ENCODE measurements around the gene RASEF.

Gene RASEF

GRCh38 chr9:83005963-83006362, 57.0 kb downstream of the RASEF start:
- no peak for DNase-seq
- Histone ChIP-seq H3K4me2 (ENCODE audit: insufficient read depth, low read length) (no peak overlapping the region), H2AFZ (ENCODE audit: low read depth, low read length) (no peak overlapping the region), H3K4me3 (ENCODE audit: low read depth in 1 of 2, low read length in 2 of 2) (no peak overlapping the region), H3K36me3 (ENCODE audit: insufficient read depth, low read length) (no peaks in the 10 kb centered on the region), H3K9me3 (ENCODE audit: insufficient read depth, low read length, severe bottlenecking) (no peaks in the 10 kb centered on the region), H3K9ac (ENCODE audit: low read depth, low read length) (no peak overlapping the region), H3K79me2 (ENCODE audit: insufficient read depth, low read length) (no peaks in the 10 kb centered on the region), H3K4me1 (ENCODE audit: insufficient read depth, low read length) (no peaks in the 10 kb centered on the region), H3K27ac (ENCODE audit: low read length) (no peak overlapping the region), H3K27me3 (ENCODE audit: insufficient read depth, low read length, poor library complexity) (no peaks in the 10 kb centered on the region), H4K20me1 (ENCODE audit: insufficient read depth, low read length) (no peaks in the 10 kb centered on the region)
- no peak for ATAC-seq (ENCODE audit: insufficient read depth, low read depth)
- no peak for TF ChIP-seq CTCF (IDR thresholded peaks at IDR 0.05; ENCODE audit: borderline replicate concordance, extremely low read depth, low read length, poor library complexity, severe bottlenecking)
- TF ChIP-seq EZH2 (IDR thresholded peaks at IDR 0.05; ENCODE audit: borderline replicate concordance, low read depth, low read length, severe bottlenecking): no peak

GRCh38 chr9:83005361-83005760, 57.6 kb downstream of the RASEF start:
- H3K4me1 ChIP-seq (ENCODE audit: insufficient read depth, low read length): no peaks in the 10 kb centered on the region
- H3K27me3 ChIP-seq (ENCODE audit: insufficient read depth, low read length, poor library complexity): no peaks in the 10 kb centered on the region
- H3K36me3 ChIP-seq (ENCODE audit: insufficient read depth, low read length): no peaks in the 10 kb centered on the region
- H4K20me1 ChIP-seq (ENCODE audit: insufficient read depth, low read length): no peaks in the 10 kb centered on the region
- ATAC-seq (ENCODE audit: insufficient read depth, low read depth) (no peak), DNase-seq (no peak)
- no peaks in the 10 kb centered on the region for H3K9me3 ChIP-seq (ENCODE audit: insufficient read depth, low read length, severe bottlenecking)
- no peak overlapping the region for H3K27ac ChIP-seq (ENCODE audit: low read length)
- H2AFZ ChIP-seq (ENCODE audit: low read depth, low read length): no peak overlapping the region
- TF ChIP-seq CTCF (IDR thresholded peaks at IDR 0.05; ENCODE audit: borderline replicate concordance, extremely low read depth, low read length, poor library complexity, severe bottlenecking): no peak
- no peak for TF ChIP-seq EZH2 (IDR thresholded peaks at IDR 0.05; ENCODE audit: borderline replicate concordance, low read depth, low read length, severe bottlenecking)
- H3K9ac ChIP-seq (ENCODE audit: low read depth, low read length): no peak overlapping the region
- no peak overlapping the region for H3K4me3 ChIP-seq (ENCODE audit: low read depth in 1 of 2, low read length in 2 of 2)
- no peak overlapping the region for H3K4me2 ChIP-seq (ENCODE audit: insufficient read depth, low read length)
- no peaks in the 10 kb centered on the region for H3K79me2 ChIP-seq (ENCODE audit: insufficient read depth, low read length)

GRCh38 chr9:83002329-83002728, 60.6 kb downstream of the RASEF start:
- Histone ChIP-seq H2AFZ (ENCODE audit: low read depth, low read length) (no peak overlapping the region), H3K9ac (ENCODE audit: low read depth, low read length) (no peak overlapping the region), H3K36me3 (ENCODE audit: insufficient read depth, low read length) (no peaks in the 10 kb centered on the region), H4K20me1 (ENCODE audit: insufficient read depth, low read length) (no peaks in the 10 kb centered on the region), H3K4me2 (ENCODE audit: insufficient read depth, low read length) (no peak overlapping the region), H3K4me3 (ENCODE audit: low read depth in 1 of 2, low read length in 2 of 2) (no peak overlapping the region), H3K9me3 (ENCODE audit: insufficient read depth, low read length, severe bottlenecking) (no peaks in the 10 kb centered on the region), H3K4me1 (ENCODE audit: insufficient read depth, low read length) (no peaks in the 10 kb centered on the region), H3K27me3 (ENCODE audit: insufficient read depth, low read length, poor library complexity) (no peaks in the 10 kb centered on the region), H3K27ac (ENCODE audit: low read length) (no peak overlapping the region), H3K79me2 (ENCODE audit: insufficient read depth, low read length) (no peaks in the 10 kb centered on the region)
- TF ChIP-seq CTCF (IDR thresholded peaks at IDR 0.05; ENCODE audit: borderline replicate concordance, extremely low read depth, low read length, poor library complexity, severe bottlenecking) (no peak), EZH2 (IDR thresholded peaks at IDR 0.05; ENCODE audit: borderline replicate concordance, low read depth, low read length, severe bottlenecking) (no peak)
- no peak for ATAC-seq (ENCODE audit: insufficient read depth, low read depth)
- DNase-seq: no peak

GRCh38 chr9:83000765-83001164, 62.2 kb downstream of the RASEF start:
- Histone ChIP-seq H3K9me3 (ENCODE audit: insufficient read depth, low read length, severe bottlenecking) (no peaks in the 10 kb centered on the region), H3K27me3 (ENCODE audit: insufficient read depth, low read length, poor library complexity) (no peaks in the 10 kb centered on the region), H3K27ac (ENCODE audit: low read length) (no peak overlapping the region), H3K4me3 (ENCODE audit: low read depth in 1 of 2, low read length in 2 of 2) (no peak overlapping the region), H3K79me2 (ENCODE audit: insufficient read depth, low read length) (no peaks in the 10 kb centered on the region), H3K4me2 (ENCODE audit: insufficient read depth, low read length) (no peak overlapping the region), H3K4me1 (ENCODE audit: insufficient read depth, low read length) (no peaks in the 10 kb centered on the region), H2AFZ (ENCODE audit: low read depth, low read length) (no peak overlapping the region), H3K36me3 (ENCODE audit: insufficient read depth, low read length) (no peaks in the 10 kb centered on the region), H3K9ac (ENCODE audit: low read depth, low read length) (no peak overlapping the region), H4K20me1 (ENCODE audit: insufficient read depth, low read length) (no peaks in the 10 kb centered on the region)
- DNase-seq (no peak), ATAC-seq (ENCODE audit: insufficient read depth, low read depth) (no peak)
- no peak for TF ChIP-seq EZH2 (IDR thresholded peaks at IDR 0.05; ENCODE audit: borderline replicate concordance, low read depth, low read length, severe bottlenecking)
- TF ChIP-seq CTCF (IDR thresholded peaks at IDR 0.05; ENCODE audit: borderline replicate concordance, extremely low read depth, low read length, poor library complexity, severe bottlenecking): no peak
